H9 (cell line): Measurements from ENCODE around the gene MLPH. TPM values are rescaled to one million over a fixed set of nuclear protein-coding genes. Genes with fewer than 3 reads are reported as not detected.

Source experiments
- DNase-seq: peaks from one replicate; pipeline ENCODE4 v3.0.0-alpha.2; 2017
- H2AFZ ChIP-seq: one replicate; pipeline ENCODE4 v1.6.1; 2013; ENCODE audit warnings: mild to moderate bottlenecking, low read length, control low read depth, moderate library complexity
- H2AK5ac ChIP-seq: 2 replicates; pipeline ENCODE4 v1.6.1; 2013; ENCODE audit warnings: low read length, control low read depth, mixed read lengths; ENCODE audit not compliant: insufficient read length
- H2BK120ac ChIP-seq: one replicate; pipeline ENCODE4 v1.6.1; 2013; ENCODE audit warnings: low read depth, mild to moderate bottlenecking, low read length, control low read depth, inconsistent platforms; ENCODE audit not compliant: poor library complexity, severe bottlenecking
- H2BK12ac ChIP-seq: 2 replicates; pipeline ENCODE4 v1.6.1; 2013; ENCODE audit warnings: low read length, control low read depth, mixed read lengths, low read depth; ENCODE audit not compliant: insufficient read length
- H2BK15ac ChIP-seq: 2 replicates; pipeline ENCODE4 v1.6.1; 2013; ENCODE audit warnings: low read depth, low read length, control low read depth
- H2BK20ac ChIP-seq: one replicate; pipeline ENCODE4 v1.6.1; 2013; ENCODE audit warnings: low read depth, mild to moderate bottlenecking, low read length, control low read depth, inconsistent platforms; ENCODE audit not compliant: poor library complexity, severe bottlenecking
- H2BK5ac ChIP-seq: 2 replicates; pipeline ENCODE4 v1.6.1; 2013; ENCODE audit warnings: low read length, control low read depth, mixed read lengths; ENCODE audit not compliant: insufficient read length
- H3K14ac ChIP-seq: 2 replicates; pipeline ENCODE4 v1.6.1; 2013; ENCODE audit warnings: low read length, control low read depth; ENCODE audit not compliant: insufficient read depth
- H3K18ac ChIP-seq: 2 replicates; pipeline ENCODE4 v1.6.1; 2013; ENCODE audit warnings: low read depth, mild to moderate bottlenecking, mixed read lengths, low read length, control low read depth; ENCODE audit not compliant: insufficient read length
- H3K23ac ChIP-seq: 2 replicates; pipeline ENCODE4 v1.6.1; 2013; ENCODE audit warnings: low read length, control low read depth, mixed read lengths, low read depth; ENCODE audit not compliant: insufficient read length
- H3K23me2 ChIP-seq: 2 replicates; pipeline ENCODE4 v1.6.1; 2013; ENCODE audit warnings: low read depth, mild to moderate bottlenecking, mixed read lengths, low read length, control low read depth; ENCODE audit not compliant: insufficient read length, poor library complexity, severe bottlenecking
- H3K27ac ChIP-seq: 2 replicates; pipeline ENCODE4 v1.5.1; 2013; ENCODE audit warnings: low read length, control low read depth, mixed read lengths, low read depth; ENCODE audit not compliant: insufficient read length
- H3K27me3 ChIP-seq: 2 replicates; pipeline ENCODE4 v1.6.1; 2013; ENCODE audit warnings: low read length, control low read depth, inconsistent platforms; ENCODE audit not compliant: insufficient read depth
- H3K4ac ChIP-seq: 2 replicates; pipeline ENCODE4 v1.6.1; 2013; ENCODE audit warnings: low read depth, mild to moderate bottlenecking, control low read depth, inconsistent platforms, low read length, moderate library complexity
- H3K4me1 ChIP-seq: 2 replicates; pipeline ENCODE4 v1.6.1; 2013; ENCODE audit warnings: low read length, control low read depth, inconsistent platforms; ENCODE audit not compliant: insufficient read depth
- H3K4me2 ChIP-seq: 2 replicates; pipeline ENCODE4 v1.6.1; 2013; ENCODE audit warnings: low read length, control low read depth, mixed read lengths; ENCODE audit not compliant: insufficient read length, insufficient read depth
- H3K56ac ChIP-seq: 2 replicates; pipeline ENCODE4 v1.6.1; 2013; ENCODE audit warnings: low read depth, mild to moderate bottlenecking, mixed read lengths, low read length, control low read depth; ENCODE audit not compliant: insufficient read length
- H3K79me1 ChIP-seq: 2 replicates; pipeline ENCODE4 v1.6.1; 2013; ENCODE audit warnings: low read depth, mild to moderate bottlenecking, moderate library complexity, low read length, control low read depth, inconsistent platforms; ENCODE audit not compliant: insufficient read depth, poor library complexity, severe bottlenecking
- H3K79me2 ChIP-seq: 2 replicates; pipeline ENCODE4 v1.6.1; 2013; ENCODE audit warnings: low read length, control low read depth, inconsistent platforms; ENCODE audit not compliant: insufficient read depth
- H3K9ac ChIP-seq: 2 replicates; pipeline ENCODE4 v1.6.1; 2013; ENCODE audit warnings: low read length, control low read depth, mixed read lengths; ENCODE audit not compliant: insufficient read length; ENCODE audit errors: extremely low read depth
- H3K9me3 ChIP-seq: one replicate; pipeline ENCODE4 v1.6.1; 2013; ENCODE audit warnings: low read depth, low read length, inconsistent platforms; ENCODE audit not compliant: control insufficient read depth
- H3T11ph ChIP-seq: one replicate; pipeline ENCODE4 v1.6.1; 2013; ENCODE audit warnings: mild to moderate bottlenecking, low read length, control low read depth, inconsistent platforms
- H4K20me1 ChIP-seq: one replicate; pipeline ENCODE4 v1.6.1; 2013; ENCODE audit not compliant: control insufficient read depth, insufficient read length, insufficient read depth
- H4K5ac ChIP-seq: 2 replicates; pipeline ENCODE4 v1.6.1; 2013; ENCODE audit warnings: low read depth, mild to moderate bottlenecking, mixed read lengths, low read length, control low read depth; ENCODE audit not compliant: insufficient read length
- H4K8ac ChIP-seq: replicated peaks from 2 replicates; pipeline ENCODE4 v1.6.1; 2013; ENCODE audit warnings: low read length, control low read depth, mixed read lengths, low read depth; ENCODE audit not compliant: insufficient read length
- H4K91ac ChIP-seq: 2 replicates; pipeline ENCODE4 v1.6.1; 2013; ENCODE audit warnings: low read depth, mild to moderate bottlenecking, moderate library complexity, mixed read lengths, low read length, control low read depth; ENCODE audit not compliant: insufficient read length
- H3K27ac Mint-ChIP-seq, 3 experiments: 2 replicates in 2 of 3; 3 replicates in 1 of 3; pipeline ENCODE4 v1.8.0; 2020 to 2021; ENCODE audit warnings: mixed read lengths in 3 of 3, mild to moderate bottlenecking in 1 of 3, moderate library complexity in 1 of 3
- H3K27me3 Mint-ChIP-seq: 2 replicates; pipeline ENCODE4 v1.8.0; 2021; ENCODE audit warnings: low read depth, mild to moderate bottlenecking, moderate library complexity, mixed read lengths
- H3K36me3 Mint-ChIP-seq, 3 experiments: 2 replicates in 2 of 3; 3 replicates in 1 of 3; pipeline ENCODE4 v1.8.0; 2020 to 2021; ENCODE audit warnings: low read depth in 3 of 3, mixed read lengths in 3 of 3; ENCODE audit not compliant: insufficient read depth in 1 of 3
- H3K4me1 Mint-ChIP-seq, 2 experiments: 2 replicates each; pipeline ENCODE4 v1.8.0; 2020; ENCODE audit warnings: mixed read lengths in 2 of 2
- H3K4me3 Mint-ChIP-seq, 2 experiments: 2 replicates in 1 of 2; 3 replicates in 1 of 2; pipeline ENCODE4 v1.8.0; 2020 to 2021; ENCODE audit warnings: mild to moderate bottlenecking in 2 of 2, mixed read lengths in 2 of 2, moderate library complexity in 1 of 2
- H3K9me3 Mint-ChIP-seq, 2 experiments: 2 replicates in 1 of 2; 3 replicates in 1 of 2; pipeline ENCODE4 v1.8.0; 2020; ENCODE audit warnings: mild to moderate bottlenecking in 2 of 2, mixed read lengths in 2 of 2, moderate library complexity in 1 of 2
- CTCF ChIP-seq: fragments of 200-600 bp; sonication (generic); conservative IDR thresholded peaks from 3 replicates; pipeline ENCODE4 v1.8.0; 2021; ENCODE audit warnings: antibody characterized with exemption, mild to moderate bottlenecking
- WGBS: extraction: QIAGEN DNeasy Blood & Tissue Kit; methylation state at CpG from one replicate; pipeline ENCODE4 v1.1.7; 2013; ENCODE audit warnings: missing lambda C conversion rate, low lambda C conversion rate, mixed read lengths; ENCODE audit not compliant: insufficient read length; ENCODE audit errors: extremely low coverage; 5-methylcytosine and 5-hydroxymethylcytosine counted together
- total RNA-seq: library from RNA; stranded (reverse); gene quantifications from 2 replicates; pipeline ENCODE4 v1.2.1, GENCODE V29; 2021

The MLPH gene
- total RNA-seq, 1 experiment from 2014 or later: 3.4 TPM

GRCh38 chr2:237464757-237465391, 22.2 kb upstream of the MLPH start:
- Histone ChIP-seq H2BK15ac (no peak overlapping the region), H3K23ac (no peak overlapping the region), H2AK5ac (no peak overlapping the region), H3K9ac (no peak overlapping the region), H3K14ac (no peak overlapping the region), H3K4me2 (no peak overlapping the region), H3K27me3 (no peaks in the 10 kb centered on the region), H3K4ac (no peak overlapping the region), H2AFZ (no peak overlapping the region), H4K8ac (no peak overlapping the region), H4K91ac (no peak overlapping the region), H2BK5ac (no peak overlapping the region), H3K79me2 (no peaks in the 10 kb centered on the region), H2BK20ac (no peak overlapping the region), H3K23me2 (no peaks in the 10 kb centered on the region), H3K4me1 (no peaks in the 10 kb centered on the region), H4K5ac (no peak overlapping the region), H2BK12ac (no peak overlapping the region), H4K20me1 (peaks cover 3% of the 10 kb centered on the region), H3K56ac (no peak overlapping the region), H2BK120ac (no peak overlapping the region), H3K27ac (no peak overlapping the region), H3T11ph (no peak overlapping the region), H3K9me3 (no peaks in the 10 kb centered on the region), H3K18ac (no peak overlapping the region), H3K79me1 (no peaks in the 10 kb centered on the region)
- H3K9me3 Mint-ChIP-seq: peaks cover 0 to 2% of the 10 kb centered on the region in 2 experiments; a peak in 2 of 5 replicates
- H3K4me1 Mint-ChIP-seq: peaks cover 3% of the 10 kb centered on the region in 2 experiments; a peak in 3 of 4 replicates
- H3K27me3 Mint-ChIP-seq: peaks cover 14% of the 10 kb centered on the region
- TF ChIP-seq CTCF: no peak
- no peak overlapping the region for H3K4me3 Mint-ChIP-seq
- no peaks in the 10 kb centered on the region for H3K36me3 Mint-ChIP-seq
- no CpG with 5 or more reads among the region's 8 CpGs for WGBS
- no peak overlapping the region for H3K27ac Mint-ChIP-seq
- no peak for DNase-seq
